Mesodermal cell (in vitro differentiated cells): ENCODE measurements around the gene APH1A.
A peak's percentile ranks its signal among the peaks of the same experiment; 100 is the strongest.
"Not testable (repeated sequence)": the region's sequence is repeated elsewhere in the genome, so short reads cannot be mapped to it uniquely, and the experiment has no call there.

Source experiments
- H3K27ac ChIP-seq: 2 replicates; pipeline ENCODE4 v1.7.0; 2013; ENCODE audit warnings: mild to moderate bottlenecking, low read depth, low read length, moderate library complexity; ENCODE audit not compliant: severe bottlenecking
- H3K36me3 ChIP-seq: 2 replicates; pipeline ENCODE4 v1.7.1; 2013; ENCODE audit warnings: mild to moderate bottlenecking, low read length, moderate library complexity; ENCODE audit not compliant: control insufficient read depth, insufficient read depth
- H3K4me1 ChIP-seq: one replicate; pipeline ENCODE4 v1.7.1; 2013; ENCODE audit warnings: mild to moderate bottlenecking, low read length; ENCODE audit not compliant: insufficient read depth, control insufficient read depth, poor library complexity, severe bottlenecking
- H3K4me3 ChIP-seq: 2 replicates; pipeline ENCODE4 v1.7.0; 2013; ENCODE audit warnings: low read length, control low read depth, mild to moderate bottlenecking; ENCODE audit not compliant: insufficient read depth, poor library complexity, severe bottlenecking; ENCODE audit errors: extremely low read depth
- H3K9me3 ChIP-seq: 2 replicates; pipeline ENCODE4 v1.7.1; 2013; ENCODE audit warnings: mild to moderate bottlenecking, low read length, moderate library complexity; ENCODE audit not compliant: control insufficient read depth
- WGBS, 2 experiments: methylation state at CpG; one replicate each; pipeline ENCODE4 v1.1.5; 2013; ENCODE audit warnings: missing lambda C conversion rate in 2 of 2; ENCODE audit not compliant: insufficient coverage in 2 of 2; 5-methylcytosine and 5-hydroxymethylcytosine counted together

The APH1A gene

GRCh38 chr1:150256198-150256553, 12.6 kb downstream of the APH1A start:
- Histone ChIP-seq H3K27ac (peak overlapping the region; percentile 96), H3K4me3 (peak overlapping the region; percentile 48)
- no CpG with 5 or more reads among the region's 1 CpG for WGBS, 2 experiments

GRCh38 chr1:150249936-150250335, 18.9 kb downstream of the APH1A start:
- Histone ChIP-seq H3K27ac (no peak overlapping the region), H3K36me3 (no peaks in the 10 kb centered on the region), H3K9me3 (no peaks in the 10 kb centered on the region), H3K4me3 (no peak overlapping the region), H3K4me1 (no peaks in the 10 kb centered on the region)
- WGBS, 2 experiments, result no CpG with 5 or more reads among the region's 2 CpGs

More at GRCh38 chr1:150256198-150256553, 12.6 kb downstream of the APH1A start:
- Histone ChIP-seq H3K36me3 (no peaks in the 10 kb centered on the region), H3K4me1 (peaks cover 41% of the 10 kb centered on the region), H3K9me3 (no peaks in the 10 kb centered on the region)

DNA sequence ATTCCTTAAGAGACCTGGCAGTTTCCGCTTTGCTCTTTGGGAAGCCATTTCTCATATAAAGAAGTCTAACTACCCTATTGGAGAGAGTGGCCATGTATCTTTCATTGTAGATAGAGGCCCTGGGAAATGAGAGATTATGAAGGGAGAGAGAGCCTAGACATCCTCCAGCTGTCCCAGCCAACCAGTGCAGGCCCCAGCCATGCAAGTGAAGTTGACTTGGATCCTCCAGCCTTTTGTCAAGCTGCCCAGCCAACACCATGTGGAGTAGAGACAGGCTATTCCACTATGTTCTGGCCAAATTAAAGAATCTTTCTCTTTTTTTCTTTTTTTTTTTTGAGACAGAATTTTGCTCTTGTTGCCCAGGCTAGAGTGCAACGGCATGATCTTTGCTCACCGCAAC, 25.8 kb downstream of the APH1A start:
- no peaks in the 10 kb centered on the region for H3K4me1 ChIP-seq
- H3K4me3 ChIP-seq, result no peak overlapping the region
- WGBS, 2 experiments, result 94 to 100% methylated on average over 2 of the region's 3 CpGs
- no peaks in the 10 kb centered on the region for H3K9me3 ChIP-seq
- no peaks in the 10 kb centered on the region for H3K36me3 ChIP-seq
- no peak overlapping the region for H3K27ac ChIP-seq

- no peaks in the 10 kb centered on the region for H3K36me3 ChIP-seq
- H3K27ac ChIP-seq, result no peak overlapping the region
- no peak overlapping the region for H3K4me3 ChIP-seq
- WGBS, 2 experiments, result 84 to 87% methylated on average over 5 to 16 of the region's 21 CpGs
- H3K4me1 ChIP-seq, result no peaks in the 10 kb centered on the region
- H3K9me3 ChIP-seq, result no peaks in the 10 kb centered on the region
Observed at GRCh38 chr1:150237746-150238145, 31.1 kb downstream of the APH1A start.

- not testable (repeated sequence) for H3K9me3 ChIP-seq, H3K27ac ChIP-seq, H3K36me3 ChIP-seq, H3K4me3 ChIP-seq, H3K4me1 ChIP-seq
- 95 to 96% methylated on average over 12 to 13 of the region's 13 CpGs for WGBS, 2 experiments
Observed at GRCh38 chr1:150237176-150237575, 31.6 kb downstream of the APH1A start.

- Histone ChIP-seq H3K36me3 (peaks cover 3% of the 10 kb centered on the region), H3K4me3 (peak overlapping the region; percentile 96), H3K9me3 (no peaks in the 10 kb centered on the region), H3K27ac (peak overlapping the region; percentile 83), H3K4me1 (no peaks in the 10 kb centered on the region)
- 45 to 56% methylated on average over 6 of the region's 10 CpGs for WGBS, 2 experiments
Observed at GRCh38 chr1:150236614-150237100, 32.2 kb downstream of the APH1A start.

GRCh38 chr1:150235852-150236613, 32.8 kb downstream of the APH1A start, which contains the start of gene ANP32E:
ANP32E (minus strand) TSS chr1:150236112; CDS start chr1:150235786, 326 bp downstream.
- no peaks in the 10 kb centered on the region for H3K9me3 ChIP-seq
- no peaks in the 10 kb centered on the region for H3K4me1 ChIP-seq
- H3K4me3 ChIP-seq, result peak within 1 kb of the TSS; percentile 96
- peaks cover 9% of the 10 kb centered on the region for H3K36me3 ChIP-seq
- WGBS, 2 experiments, result 1 to 2% methylated on average over 13 to 18 of the region's 33 CpGs
- peak within 1 kb of the TSS; percentile 83 for H3K27ac ChIP-seq

- Histone ChIP-seq H3K4me1 (no peaks in the 10 kb centered on the region), H3K27ac (peak overlapping the region; percentile 83), H3K36me3 (peaks cover 15% of the 10 kb centered on the region), H3K4me3 (peak overlapping the region; percentile 96), H3K9me3 (no peaks in the 10 kb centered on the region)
- WGBS, 2 experiments, result 0% methylated on average over 3 to 15 of the region's 27 CpGs
Observed at GRCh38 chr1:150235294-150235851, 33.4 kb downstream of the APH1A start.

DNA sequence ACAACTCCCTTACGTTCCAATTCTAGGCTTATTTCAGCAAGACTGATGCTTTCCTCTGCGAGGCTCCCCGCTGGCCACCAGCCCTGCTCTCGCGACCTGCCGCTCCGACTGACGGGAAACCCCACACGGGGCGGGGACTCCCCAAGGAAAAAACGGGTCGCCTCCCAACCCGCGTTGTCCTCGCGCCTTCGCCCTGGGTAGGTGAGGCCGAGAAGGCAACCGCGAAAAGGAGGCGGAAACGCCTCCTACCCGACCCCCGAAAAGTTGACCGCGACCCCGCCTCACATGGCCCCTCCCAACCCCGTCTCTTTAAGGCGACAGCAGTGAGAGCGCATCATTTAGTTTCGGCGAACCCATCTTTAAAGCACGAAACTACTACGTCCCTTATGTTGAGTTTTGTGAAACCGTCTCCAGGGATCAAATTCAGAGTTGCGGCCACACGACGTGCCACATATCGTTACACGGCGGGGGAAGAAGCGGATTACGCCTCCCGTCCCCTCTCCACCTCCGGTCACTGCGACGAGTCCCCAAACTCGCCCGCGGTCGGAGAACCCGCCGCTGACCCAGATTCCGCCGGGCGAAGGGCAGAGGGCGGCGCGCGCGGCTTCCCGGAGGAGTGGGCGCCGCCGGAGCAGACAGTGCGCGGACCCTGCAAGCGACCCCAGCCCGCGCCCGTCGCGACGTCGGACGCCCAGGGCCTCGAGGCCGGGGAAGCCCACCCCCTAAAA, 34.1 kb downstream of the APH1A start:
- peak overlapping the region; percentile 96 for H3K4me3 ChIP-seq
- no peaks in the 10 kb centered on the region for H3K9me3 ChIP-seq
- H3K27ac ChIP-seq, result peak overlapping the region; percentile 83
- 0% methylated on average over 59 to 68 of the region's 78 CpGs for WGBS, 2 experiments
- peaks cover 19% of the 10 kb centered on the region for H3K36me3 ChIP-seq
- no peaks in the 10 kb centered on the region for H3K4me1 ChIP-seq

DNA sequence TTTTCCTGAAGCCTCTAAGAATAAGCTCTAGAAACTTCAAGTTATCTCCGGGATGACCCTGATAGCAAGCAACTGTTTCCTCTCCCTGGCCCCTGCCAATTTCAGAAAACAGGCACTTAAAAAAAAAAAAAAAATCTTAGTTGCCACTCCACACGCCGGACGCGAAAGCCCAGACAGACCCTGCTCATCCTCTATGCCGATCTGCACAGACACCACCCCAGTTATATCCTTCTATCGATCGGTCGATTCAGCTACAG, 34.6 kb downstream of the APH1A start:
- H3K27ac ChIP-seq, result peak overlapping the region; percentile 83
- WGBS, 2 experiments, result 0% methylated on average over 4 to 9 of the region's 9 CpGs
- H3K36me3 ChIP-seq, result peaks cover 24% of the 10 kb centered on the region
- no peaks in the 10 kb centered on the region for H3K4me1 ChIP-seq
- H3K9me3 ChIP-seq, result no peaks in the 10 kb centered on the region
- peak overlapping the region; percentile 96 for H3K4me3 ChIP-seq
